ENCODE measurements around the gene DOCK6.

DNA sequence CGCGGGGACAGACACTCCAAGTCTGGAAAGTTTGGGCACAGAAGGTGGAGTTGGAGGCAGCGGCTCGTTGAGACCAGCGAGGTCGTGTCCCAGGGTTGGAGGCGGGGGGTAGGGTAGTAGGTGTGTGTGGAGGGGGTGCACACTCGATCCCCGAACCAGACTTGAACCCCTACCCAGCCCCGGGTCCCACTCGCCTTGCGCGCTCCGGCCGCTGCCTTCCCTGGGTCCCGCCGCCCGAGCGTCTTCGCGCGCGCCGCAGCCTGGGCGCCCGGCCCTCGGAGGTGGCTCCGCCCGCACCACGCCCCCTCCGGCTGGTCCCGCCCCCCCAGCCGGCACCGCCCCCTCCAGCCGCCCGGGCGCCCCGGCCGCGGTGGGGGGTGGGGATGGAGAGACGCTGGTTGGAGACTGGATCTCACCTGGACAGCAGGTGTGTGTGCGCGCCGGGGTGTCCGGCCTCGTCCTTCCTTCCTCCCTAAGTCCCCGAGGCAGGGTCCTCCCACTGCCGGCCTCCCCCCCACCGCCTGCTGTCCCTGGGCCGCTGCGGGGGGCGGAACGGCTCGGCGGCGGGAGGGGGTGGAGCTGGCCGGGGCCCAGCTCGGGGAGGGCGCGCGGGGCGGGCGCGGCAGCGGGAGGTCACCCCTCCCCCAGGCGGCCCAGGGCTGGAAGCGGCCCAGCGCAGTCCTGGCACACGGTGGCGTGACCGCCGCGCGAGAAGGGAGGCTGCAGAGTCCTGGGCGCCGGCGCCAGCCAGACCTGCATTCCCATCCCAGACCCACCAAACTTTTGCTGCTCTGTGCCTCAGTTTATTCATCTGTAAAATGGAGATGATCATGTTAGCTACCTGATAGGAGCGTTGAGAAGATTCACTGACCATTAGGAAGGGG, 64.8 kb downstream of the DOCK6 start, which contains the start of gene KANK2:
- TF ChIP-seq, protein P1, sequence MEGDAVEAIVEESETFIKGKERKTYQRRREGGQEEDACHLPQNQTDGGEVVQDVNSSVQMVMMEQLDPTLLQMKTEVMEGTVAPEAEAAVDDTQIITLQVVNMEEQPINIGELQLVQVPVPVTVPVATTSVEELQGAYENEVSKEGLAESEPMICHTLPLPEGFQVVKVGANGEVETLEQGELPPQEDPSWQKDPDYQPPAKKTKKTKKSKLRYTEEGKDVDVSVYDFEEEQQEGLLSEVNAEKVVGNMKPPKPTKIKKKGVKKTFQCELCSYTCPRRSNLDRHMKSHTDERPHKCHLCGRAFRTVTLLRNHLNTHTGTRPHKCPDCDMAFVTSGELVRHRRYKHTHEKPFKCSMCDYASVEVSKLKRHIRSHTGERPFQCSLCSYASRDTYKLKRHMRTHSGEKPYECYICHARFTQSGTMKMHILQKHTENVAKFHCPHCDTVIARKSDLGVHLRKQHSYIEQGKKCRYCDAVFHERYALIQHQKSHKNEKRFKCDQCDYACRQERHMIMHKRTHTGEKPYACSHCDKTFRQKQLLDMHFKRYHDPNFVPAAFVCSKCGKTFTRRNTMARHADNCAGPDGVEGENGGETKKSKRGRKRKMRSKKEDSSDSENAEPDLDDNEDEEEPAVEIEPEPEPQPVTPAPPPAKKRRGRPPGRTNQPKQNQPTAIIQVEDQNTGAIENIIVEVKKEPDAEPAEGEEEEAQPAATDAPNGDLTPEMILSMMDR (IDR thresholded peaks at IDR 0.05; ENCODE audit: poor library complexity): peak; percentile 18
- TF ChIP-seq EZH2 (IDR thresholded peaks at IDR 0.05; ENCODE audit: borderline replicate concordance) (no peak), EZH2phosphoT487 (IDR thresholded peaks at IDR 0.05; ENCODE audit: low read depth, severe bottlenecking, unreplicated experiment) (no peak)

Data from hepatocyte (in vitro differentiated cells).